Kidney epithelial cell (primary cell): ENCODE results near the gene COLGALT1. TPM values are rescaled to one million over a fixed set of nuclear protein-coding genes. Genes with fewer than 3 reads are reported as not detected.
"Not testable (repeated sequence)": the region's sequence is repeated elsewhere in the genome, so short reads cannot be mapped to it uniquely, and the experiment has no call there.

ENCODE experiments used
- DNase-seq: peaks from one replicate; pipeline ENCODE4 v3.0.0-alpha.2; 2010; ENCODE audit warnings: low read depth
- H3K27me3 ChIP-seq: 2 replicates; pipeline ENCODE4 v1.6.0; 2011; ENCODE audit warnings: low read length; ENCODE audit not compliant: control insufficient read depth, insufficient read depth
- H3K36me3 ChIP-seq: 2 replicates; pipeline ENCODE4 v1.5.1; 2011; ENCODE audit warnings: low read length; ENCODE audit not compliant: control insufficient read depth, insufficient read depth
- H3K4me3 ChIP-seq: 2 replicates; pipeline ENCODE4 v1.5.1; 2011; ENCODE audit warnings: low read depth, mild to moderate bottlenecking, control low read depth, low read length
- CTCF ChIP-seq: IDR thresholded peaks from 2 replicates; pipeline ENCODE4 v1.5.1; 2011; ENCODE audit warnings: mild to moderate bottlenecking, moderate library complexity, low read length, control low read depth, inconsistent platforms; ENCODE audit not compliant: insufficient read depth, poor library complexity, severe bottlenecking
- total RNA-seq: library from RNA; depleted of rRNA; stranded (reverse); fragments of >200 nt; gene quantifications from 2 replicates; pipeline ENCODE4 v1.2.3, GENCODE V29; 2015

The COLGALT1 gene
- total RNA-seq, 1 donor from 2014 or later = 68.4 TPM

- no peak for DNase-seq
- Histone ChIP-seq H3K27me3 (no peaks in the 10 kb centered on the region), H3K4me3 (no peak overlapping the region), H3K36me3 (peaks cover 5% of the 10 kb centered on the region)
- no peak for TF ChIP-seq CTCF
These were observed 27.2 kb downstream of the COLGALT1 start for GRCh38 chr19:17582613-17583012.

- no peak for TF ChIP-seq CTCF
- Histone ChIP-seq H3K36me3 (peaks cover 2% of the 10 kb centered on the region), H3K27me3 (no peaks in the 10 kb centered on the region), H3K4me3 (no peak overlapping the region)
- DNase-seq = no peak
These were observed 28.7 kb downstream of the COLGALT1 start for GRCh38 chr19:17584132-17584531.

- H3K36me3 ChIP-seq, DNase-seq, H3K27me3 ChIP-seq, H3K4me3 ChIP-seq: not testable (repeated sequence)
These were observed 29.9 kb downstream of the COLGALT1 start for GRCh38 chr19:17585395-17585794.

GRCh38 chr19:17590866-17591265 is 35.4 kb downstream of the COLGALT1 start:
- no peak for TF ChIP-seq CTCF
- Histone ChIP-seq H3K4me3 (no peak overlapping the region), H3K36me3 (no peaks in the 10 kb centered on the region), H3K27me3 (no peaks in the 10 kb centered on the region)
- DNase-seq = no peak

GRCh38 chr19:17594296-17594695 is 38.8 kb downstream of the COLGALT1 start:
- not testable (repeated sequence) for H3K36me3 ChIP-seq, H3K27me3 ChIP-seq, DNase-seq, H3K4me3 ChIP-seq

- not testable (repeated sequence) for DNase-seq, H3K36me3 ChIP-seq, H3K4me3 ChIP-seq
- H3K27me3 ChIP-seq = peaks cover 12% of the 10 kb centered on the region
These were observed 42.6 kb downstream of the COLGALT1 start for GRCh38 chr19:17598063-17598462.

GRCh38 chr19:17598953-17599352 is 43.5 kb downstream of the COLGALT1 start:
- no peak overlapping the region for H3K4me3 ChIP-seq
- no peaks in the 10 kb centered on the region for H3K36me3 ChIP-seq
- no peak for TF ChIP-seq CTCF

More at GRCh38 chr19:17598953-17599352, 43.5 kb downstream of the COLGALT1 start:
- no peak for DNase-seq
- H3K27me3 ChIP-seq = peaks cover 12% of the 10 kb centered on the region
